Smooth muscle cell (in vitro differentiated cells): ENCODE data around the gene COPS8. TPM values are rescaled to one million over a fixed set of nuclear protein-coding genes. Genes with fewer than 3 reads are reported as not detected.

Experiments
- DNase-seq: peaks from one replicate; lab custom pipeline; 2025; ENCODE audit not compliant: unreplicated experiment; lab: John Stamatoyannopoulos, UW
- H2AFZ ChIP-seq: fragments of 200-600 bp; sonication (generic); 2 replicates; pipeline ENCODE4 v1.6.0; 2016; ENCODE audit warnings: antibody characterized with exemption, low read depth, mild to moderate bottlenecking
- H3F3A ChIP-seq: fragments of 200-600 bp; sonication (generic); 2 replicates; pipeline ENCODE4 v1.6.0; 2017; ENCODE audit warnings: antibody characterized with exemption, low read depth
- H3K27ac ChIP-seq: fragments of 200-600 bp; sonication (generic); 2 replicates; pipeline ENCODE4 v1.5.1; 2016; ENCODE audit warnings: low read depth, mild to moderate bottlenecking
- H3K27me3 ChIP-seq: fragments of 200-600 bp; sonication (generic); 2 replicates; pipeline ENCODE4 v1.6.1; 2016; ENCODE audit warnings: low read depth, mild to moderate bottlenecking
- H3K36me3 ChIP-seq: fragments of 200-600 bp; sonication (generic); 2 replicates; pipeline ENCODE4 v1.5.1; 2016; ENCODE audit warnings: low read depth
- H3K4me1 ChIP-seq: fragments of 200-600 bp; sonication (generic); 2 replicates; pipeline ENCODE4 v1.5.1; 2016; ENCODE audit warnings: low read depth
- H3K4me2 ChIP-seq: fragments of 200-600 bp; sonication (generic); 2 replicates; pipeline ENCODE4 v1.6.0; 2016; ENCODE audit warnings: mild to moderate bottlenecking
- H3K4me3 ChIP-seq: fragments of 200-600 bp; sonication (generic); 2 replicates; pipeline ENCODE4 v1.5.1; 2016; ENCODE audit warnings: mild to moderate bottlenecking
- H3K79me2 ChIP-seq: fragments of 200-600 bp; sonication (generic); 2 replicates; pipeline ENCODE4 v1.6.0; 2016; ENCODE audit warnings: low read depth, mild to moderate bottlenecking
- H3K9ac ChIP-seq: fragments of 200-600 bp; sonication (generic); 2 replicates; pipeline ENCODE4 v1.6.0; 2016; ENCODE audit warnings: low read depth
- H3K9me3 ChIP-seq: fragments of 200-600 bp; sonication (generic); replicated peaks from 2 replicates; pipeline ENCODE4 v1.5.1; 2016; ENCODE audit warnings: low read depth
- H4K20me1 ChIP-seq: fragments of 200-600 bp; sonication (generic); 2 replicates; pipeline ENCODE4 v1.6.0; 2016; ENCODE audit warnings: low read depth
- WGBS: methylation state at CpG from one replicate; pipeline ENCODE4 v1.1.7; 2016; ENCODE audit warnings: low lambda C conversion rate; 5-methylcytosine and 5-hydroxymethylcytosine counted together
- polyA plus RNA-seq: library from polyadenylated mRNA; unstranded; fragments of >200 nt; fragmentation: Nextera tagmentation; extraction: Ambion mirVana; gene quantifications from 2 replicates; pipeline ENCODE4 v1.2.1, GENCODE V29; 2016
- total RNA-seq: library from RNA; depleted of rRNA; stranded (reverse); fragments of >200 nt; gene quantifications from 2 replicates; pipeline ENCODE4 v1.2.3, GENCODE V29; 2014
- TF ChIP-seq, protein P1 (sequence below): fragments of 200-600 bp; sonication (generic); IDR thresholded peaks from 2 replicates; pipeline ENCODE4 v1.5.1; 2017; ENCODE audit warnings: borderline replicate concordance, mild to moderate bottlenecking, antibody characterized with exemption; ENCODE audit not compliant: insufficient read depth, poor library complexity, severe bottlenecking

Gene COPS8
- total and polyA plus RNA-seq, 2 experiments from 2014 or later, result 132 to 159 TPM

GRCh38 chr2:237056287-237056875 is 29.3 kb upstream of the COPS8 start:
- no peak for DNase-seq
- Histone ChIP-seq H3K27me3 (no peaks in the 10 kb centered on the region), H4K20me1 (no peaks in the 10 kb centered on the region), H3K4me1 (no peaks in the 10 kb centered on the region), H3K4me3 (no peak overlapping the region), H2AFZ (no peak overlapping the region), H3K79me2 (no peaks in the 10 kb centered on the region), H3K9me3 (no peaks in the 10 kb centered on the region), H3K36me3 (no peaks in the 10 kb centered on the region), H3F3A (no peaks in the 10 kb centered on the region), H3K27ac (no peak overlapping the region), H3K4me2 (no peak overlapping the region), H3K9ac (no peak overlapping the region)
- 69% methylated on average over 11 of the region's 11 CpGs for WGBS
- TF ChIP-seq, protein P1, sequence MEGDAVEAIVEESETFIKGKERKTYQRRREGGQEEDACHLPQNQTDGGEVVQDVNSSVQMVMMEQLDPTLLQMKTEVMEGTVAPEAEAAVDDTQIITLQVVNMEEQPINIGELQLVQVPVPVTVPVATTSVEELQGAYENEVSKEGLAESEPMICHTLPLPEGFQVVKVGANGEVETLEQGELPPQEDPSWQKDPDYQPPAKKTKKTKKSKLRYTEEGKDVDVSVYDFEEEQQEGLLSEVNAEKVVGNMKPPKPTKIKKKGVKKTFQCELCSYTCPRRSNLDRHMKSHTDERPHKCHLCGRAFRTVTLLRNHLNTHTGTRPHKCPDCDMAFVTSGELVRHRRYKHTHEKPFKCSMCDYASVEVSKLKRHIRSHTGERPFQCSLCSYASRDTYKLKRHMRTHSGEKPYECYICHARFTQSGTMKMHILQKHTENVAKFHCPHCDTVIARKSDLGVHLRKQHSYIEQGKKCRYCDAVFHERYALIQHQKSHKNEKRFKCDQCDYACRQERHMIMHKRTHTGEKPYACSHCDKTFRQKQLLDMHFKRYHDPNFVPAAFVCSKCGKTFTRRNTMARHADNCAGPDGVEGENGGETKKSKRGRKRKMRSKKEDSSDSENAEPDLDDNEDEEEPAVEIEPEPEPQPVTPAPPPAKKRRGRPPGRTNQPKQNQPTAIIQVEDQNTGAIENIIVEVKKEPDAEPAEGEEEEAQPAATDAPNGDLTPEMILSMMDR, result no peak

GRCh38 chr2:237057107-237057506 is 28.6 kb upstream of the COPS8 start:
- Histone ChIP-seq H3F3A (no peaks in the 10 kb centered on the region), H3K27me3 (no peaks in the 10 kb centered on the region), H3K4me2 (no peak overlapping the region), H3K36me3 (no peaks in the 10 kb centered on the region), H3K4me3 (no peak overlapping the region), H3K79me2 (no peaks in the 10 kb centered on the region), H3K9me3 (no peaks in the 10 kb centered on the region), H3K4me1 (no peaks in the 10 kb centered on the region), H3K9ac (no peak overlapping the region), H3K27ac (no peak overlapping the region), H2AFZ (no peak overlapping the region), H4K20me1 (peaks cover under 1% of the 10 kb centered on the region)
- TF ChIP-seq, protein P1, result no peak
- no peak for DNase-seq
- WGBS, result 95% methylated on average over 5 of the region's 5 CpGs

DNA sequence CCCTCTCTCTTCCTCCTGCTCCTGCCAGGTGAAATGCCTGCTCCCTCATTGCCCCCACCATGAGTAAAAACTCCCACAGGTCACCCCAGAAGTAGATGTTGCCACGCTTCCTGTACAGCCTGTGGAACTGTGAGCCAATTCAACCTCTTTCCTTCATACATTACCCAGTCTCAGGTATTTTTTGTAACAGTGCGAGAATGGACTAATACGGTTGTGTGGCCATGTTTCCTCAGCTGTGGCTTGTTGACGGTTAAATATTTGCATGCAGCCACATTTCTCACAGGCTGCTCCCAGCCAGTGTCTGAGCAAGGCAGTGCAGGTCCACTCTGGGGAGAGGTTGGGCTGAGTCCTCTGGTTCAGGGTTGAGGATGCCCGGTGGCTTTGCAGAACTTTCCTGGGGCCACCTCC is 27.8 kb upstream of the COPS8 start:
- Histone ChIP-seq H3K27me3 (no peaks in the 10 kb centered on the region), H3K36me3 (no peaks in the 10 kb centered on the region), H3K4me3 (no peak overlapping the region), H3K4me2 (no peak overlapping the region), H3K27ac (no peak overlapping the region), H3F3A (no peaks in the 10 kb centered on the region), H4K20me1 (peaks cover 3% of the 10 kb centered on the region), H2AFZ (no peak overlapping the region), H3K9ac (no peak overlapping the region), H3K79me2 (no peaks in the 10 kb centered on the region), H3K4me1 (peaks cover 7% of the 10 kb centered on the region), H3K9me3 (no peaks in the 10 kb centered on the region)
- no peak for DNase-seq
- TF ChIP-seq, protein P1, result no peak
- 89% methylated on average over 5 of the region's 5 CpGs for WGBS

DNA sequence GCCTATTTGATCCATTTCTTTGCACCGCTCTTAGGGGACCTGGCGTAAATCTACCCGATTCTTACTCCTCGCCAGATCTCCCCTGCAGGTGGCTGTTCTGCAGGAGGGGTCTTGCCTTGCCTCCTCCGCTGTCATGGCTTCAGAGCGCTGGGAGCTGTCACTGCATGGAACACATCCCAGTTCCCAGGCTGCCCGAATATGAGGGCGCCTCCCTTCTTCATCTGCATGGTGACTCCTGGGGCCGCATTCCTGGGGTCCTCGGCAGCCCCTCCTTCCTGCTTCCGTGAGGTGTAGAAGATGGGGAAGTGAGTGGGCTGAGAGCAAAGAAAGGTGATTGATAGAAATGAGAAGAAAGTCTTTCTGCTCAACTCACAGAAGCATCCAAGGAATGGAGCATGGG is 27.3 kb upstream of the COPS8 start:
- H3K36me3 ChIP-seq, result no peaks in the 10 kb centered on the region
- no peaks in the 10 kb centered on the region for H3K9me3 ChIP-seq
- no peaks in the 10 kb centered on the region for H3F3A ChIP-seq
- no peak overlapping the region for H3K9ac ChIP-seq
- H4K20me1 ChIP-seq, result peaks cover 3% of the 10 kb centered on the region
- DNase-seq, result no peak
- no peak overlapping the region for H2AFZ ChIP-seq
- no peaks in the 10 kb centered on the region for H3K79me2 ChIP-seq
- 93% methylated on average over 11 of the region's 11 CpGs for WGBS
- no peak overlapping the region for H3K4me3 ChIP-seq
- H3K4me1 ChIP-seq, result peaks cover 9% of the 10 kb centered on the region
- no peak overlapping the region for H3K27ac ChIP-seq
- TF ChIP-seq, protein P1, result no peak
- H3K4me2 ChIP-seq, result no peak overlapping the region
- no peaks in the 10 kb centered on the region for H3K27me3 ChIP-seq
